ENCODE results near the gene ARMC12.

Gene ARMC12

DNA sequence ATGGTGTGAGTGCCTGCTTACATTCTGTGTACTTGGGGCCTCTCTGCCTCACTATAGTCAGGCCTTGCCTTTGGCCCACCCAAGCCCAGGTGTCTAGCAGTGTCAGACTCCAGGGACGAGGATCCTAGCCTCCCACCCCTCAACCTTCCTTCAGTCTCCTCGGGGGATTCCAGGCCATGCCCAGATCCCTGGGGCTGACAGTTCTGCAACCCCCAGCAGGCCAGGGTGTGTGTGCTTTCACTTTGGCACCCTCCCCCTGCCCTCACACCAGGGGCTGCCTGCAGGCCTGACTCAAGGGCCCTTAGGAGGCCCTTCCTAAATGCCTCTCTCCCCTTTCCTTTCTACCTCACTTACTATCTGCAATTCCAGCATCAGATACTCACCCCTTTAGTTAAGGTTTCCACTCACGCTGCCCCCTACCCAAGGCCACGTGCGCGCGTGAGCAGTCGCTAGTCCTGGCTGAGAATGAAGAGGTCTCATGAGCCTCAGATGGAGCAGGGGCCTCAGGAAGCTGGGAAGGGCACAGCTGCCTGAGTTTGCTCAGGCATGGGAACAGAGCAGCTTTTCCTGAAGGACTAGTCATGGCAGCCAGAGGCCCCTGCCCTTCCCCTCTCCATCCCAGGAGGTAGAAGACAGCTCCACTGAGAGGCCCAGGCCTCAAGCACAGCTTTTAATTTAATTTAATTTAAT lies 61.1 kb downstream of the ARMC12 start:
- no peak for TF ChIP-seq CTCF (IDR thresholded peaks at IDR 0.05)

Measured in LNCAP (cell line).